HG03460 (cell line): ENCODE measurements around the gene UBAC1.
"Not testable (repeated sequence)": the region's sequence is repeated elsewhere in the genome, so short reads cannot be mapped to it uniquely, and the experiment has no call there.

Experiments used
- ATAC-seq: cut with Tn5 transposase; IDR thresholded peaks from one replicate; pipeline ENCODE4 v1.9.1; 2021; ENCODE audit not compliant: unreplicated experiment

The UBAC1 gene

GRCh38 chr9:135903786-135904520 lies 57.2 kb downstream of the UBAC1 start:
- no peak for ATAC-seq

- ATAC-seq = no peak
Measured at GRCh38 chr9:135903358-135903656, 57.9 kb downstream of the UBAC1 start.

- ATAC-seq = no peak
Measured at GRCh38 chr9:135902655-135903357, 58.4 kb downstream of the UBAC1 start.

GRCh38 chr9:135901826-135902225 lies 59.3 kb downstream of the UBAC1 start:
- ATAC-seq = no peak

GRCh38 chr9:135901031-135901758 lies 60.0 kb downstream of the UBAC1 start:
- no peak for ATAC-seq

- ATAC-seq = no peak
Measured at GRCh38 chr9:135898634-135899407, 62.4 kb downstream of the UBAC1 start.

- no peak for ATAC-seq
Measured at GRCh38 chr9:135896626-135897025, 64.5 kb downstream of the UBAC1 start.

GRCh38 chr9:135896205-135896604 lies 65.0 kb downstream of the UBAC1 start:
- no peak for ATAC-seq

GRCh38 chr9:135895202-135895848 lies 65.8 kb downstream of the UBAC1 start:
- no peak for ATAC-seq

GRCh38 chr9:135893104-135893503 lies 68.1 kb downstream of the UBAC1 start:
- ATAC-seq = no peak

- ATAC-seq = not testable (repeated sequence)
Measured at GRCh38 chr9:135892327-135892726, 68.8 kb downstream of the UBAC1 start.

GRCh38 chr9:135891027-135891631 lies 70.0 kb downstream of the UBAC1 start:
- no peak for ATAC-seq

GRCh38 chr9:135890190-135891026 lies 70.8 kb downstream of the UBAC1 start:
- no peak for ATAC-seq

GRCh38 chr9:135889564-135890189 lies 71.5 kb downstream of the UBAC1 start:
- ATAC-seq = no peak

- no peak for ATAC-seq
Measured at GRCh38 chr9:135888766-135889394, 72.3 kb downstream of the UBAC1 start.

GRCh38 chr9:135888126-135888765 lies 72.9 kb downstream of the UBAC1 start:
- no peak for ATAC-seq

- ATAC-seq = peak; percentile 68
Measured at GRCh38 chr9:135887585-135888050, 73.6 kb downstream of the UBAC1 start.

GRCh38 chr9:135887021-135887507 lies 74.1 kb downstream of the UBAC1 start:
- ATAC-seq = no peak
